Measurements from ENCODE around the gene PLEKHA7. TPM values are rescaled to one million over a fixed set of nuclear protein-coding genes. Genes with fewer than 3 reads are reported as not detected.

Gene PLEKHA7
- total and polyA plus RNA-seq, 2 of the 13 experiments (the other 11 are each of a cell fraction or from before 2014, with no cell fraction given), result 17.5 to 18.7 TPM

GRCh38 chr11:17013548-17014320, 480 bp downstream of the PLEKHA7 start (continued):
- TF ChIP-seq, protein P1, sequence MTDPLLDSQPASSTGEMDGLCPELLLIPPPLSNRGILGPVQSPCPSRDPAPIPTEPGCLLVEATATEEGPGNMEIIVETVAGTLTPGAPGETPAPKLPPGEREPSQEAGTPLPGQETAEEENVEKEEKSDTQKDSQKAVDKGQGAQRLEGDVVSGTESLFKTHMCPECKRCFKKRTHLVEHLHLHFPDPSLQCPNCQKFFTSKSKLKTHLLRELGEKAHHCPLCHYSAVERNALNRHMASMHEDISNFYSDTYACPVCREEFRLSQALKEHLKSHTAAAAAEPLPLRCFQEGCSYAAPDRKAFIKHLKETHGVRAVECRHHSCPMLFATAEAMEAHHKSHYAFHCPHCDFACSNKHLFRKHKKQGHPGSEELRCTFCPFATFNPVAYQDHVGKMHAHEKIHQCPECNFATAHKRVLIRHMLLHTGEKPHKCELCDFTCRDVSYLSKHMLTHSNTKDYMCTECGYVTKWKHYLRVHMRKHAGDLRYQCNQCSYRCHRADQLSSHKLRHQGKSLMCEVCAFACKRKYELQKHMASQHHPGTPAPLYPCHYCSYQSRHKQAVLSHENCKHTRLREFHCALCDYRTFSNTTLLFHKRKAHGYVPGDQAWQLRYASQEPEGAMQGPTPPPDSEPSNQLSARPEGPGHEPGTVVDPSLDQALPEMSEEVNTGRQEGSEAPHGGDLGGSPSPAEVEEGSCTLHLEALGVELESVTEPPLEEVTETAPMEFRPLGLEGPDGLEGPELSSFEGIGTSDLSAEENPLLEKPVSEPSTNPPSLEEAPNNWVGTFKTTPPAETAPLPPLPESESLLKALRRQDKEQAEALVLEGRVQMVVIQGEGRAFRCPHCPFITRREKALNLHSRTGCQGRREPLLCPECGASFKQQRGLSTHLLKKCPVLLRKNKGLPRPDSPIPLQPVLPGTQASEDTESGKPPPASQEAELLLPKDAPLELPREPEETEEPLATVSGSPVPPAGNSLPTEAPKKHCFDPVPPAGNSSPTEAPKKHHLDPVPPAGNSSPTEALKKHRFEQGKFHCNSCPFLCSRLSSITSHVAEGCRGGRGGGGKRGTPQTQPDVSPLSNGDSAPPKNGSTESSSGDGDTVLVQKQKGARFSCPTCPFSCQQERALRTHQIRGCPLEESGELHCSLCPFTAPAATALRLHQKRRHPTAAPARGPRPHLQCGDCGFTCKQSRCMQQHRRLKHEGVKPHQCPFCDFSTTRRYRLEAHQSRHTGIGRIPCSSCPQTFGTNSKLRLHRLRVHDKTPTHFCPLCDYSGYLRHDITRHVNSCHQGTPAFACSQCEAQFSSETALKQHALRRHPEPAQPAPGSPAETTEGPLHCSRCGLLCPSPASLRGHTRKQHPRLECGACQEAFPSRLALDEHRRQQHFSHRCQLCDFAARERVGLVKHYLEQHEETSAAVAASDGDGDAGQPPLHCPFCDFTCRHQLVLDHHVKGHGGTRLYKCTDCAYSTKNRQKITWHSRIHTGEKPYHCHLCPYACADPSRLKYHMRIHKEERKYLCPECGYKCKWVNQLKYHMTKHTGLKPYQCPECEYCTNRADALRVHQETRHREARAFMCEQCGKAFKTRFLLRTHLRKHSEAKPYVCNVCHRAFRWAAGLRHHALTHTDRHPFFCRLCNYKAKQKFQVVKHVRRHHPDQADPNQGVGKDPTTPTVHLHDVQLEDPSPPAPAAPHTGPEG (CRISPR knock-in tag; IDR thresholded peaks at IDR 0.05), result no peak
- TF ChIP-seq ZNF652 (CRISPR knock-in tag; IDR thresholded peaks at IDR 0.05; ENCODE audit: borderline replicate concordance, low read depth), result no peak
- no peak; the same call in 1 of the 2 replicates for TF ChIP-seq SMYD3 (CRISPR knock-in tag; IDR thresholded peaks at IDR 0.05)
- no peak for TF ChIP-seq POLR2AphosphoS2 (IDR thresholded peaks at IDR 0.05; ENCODE audit: low read depth, low read length)
- no peak for TF ChIP-seq CAMTA2 (CRISPR knock-in tag; IDR thresholded peaks at IDR 0.05; ENCODE audit: borderline replicate concordance)
- no peak for TF ChIP-seq TBX3 (IDR thresholded peaks at IDR 0.05; ENCODE audit: borderline replicate concordance)
- no peak for TF ChIP-seq ZNF232 (CRISPR knock-in tag; IDR thresholded peaks at IDR 0.05; ENCODE audit: borderline replicate concordance)
- TF ChIP-seq ZMAT3 (CRISPR knock-in tag; conservative IDR thresholded peaks at IDR 0.05), result no peak
- TF ChIP-seq ZNF562 (CRISPR knock-in tag; IDR thresholded peaks at IDR 0.05; ENCODE audit: borderline replicate concordance), result no peak
- TF ChIP-seq ZBTB10 (CRISPR knock-in tag; IDR thresholded peaks at IDR 0.05; ENCODE audit: borderline replicate concordance), result no peak
- no peak for TF ChIP-seq PHF20 (CRISPR knock-in tag; IDR thresholded peaks at IDR 0.05)
- TF ChIP-seq KDM6A (CRISPR knock-in tag; IDR thresholded peaks at IDR 0.05; ENCODE audit: low read depth), result no peak
- no peak for TF ChIP-seq NFYC (CRISPR knock-in tag; IDR thresholded peaks at IDR 0.05)
- no peak for TF ChIP-seq EP300 (IDR thresholded peaks at IDR 0.05; ENCODE audit: low read depth in 2 of 2, low read length in 2 of 2)
- no peak for TF ChIP-seq EP300 (CRISPR knock-in tag; IDR thresholded peaks at IDR 0.05; ENCODE audit: borderline replicate concordance)
- TF ChIP-seq ZFY (CRISPR knock-in tag; IDR thresholded peaks at IDR 0.05), result peak; percentile 57
- TF ChIP-seq NFE2 (CRISPR knock-in tag; IDR thresholded peaks at IDR 0.05), result no peak
- TF ChIP-seq FOXM1 (CRISPR knock-in tag; IDR thresholded peaks at IDR 0.05), result no peak
- TF ChIP-seq SMARCE1 (IDR thresholded peaks at IDR 0.05; ENCODE audit: borderline replicate concordance), result no peak
- TF ChIP-seq, protein P2, sequence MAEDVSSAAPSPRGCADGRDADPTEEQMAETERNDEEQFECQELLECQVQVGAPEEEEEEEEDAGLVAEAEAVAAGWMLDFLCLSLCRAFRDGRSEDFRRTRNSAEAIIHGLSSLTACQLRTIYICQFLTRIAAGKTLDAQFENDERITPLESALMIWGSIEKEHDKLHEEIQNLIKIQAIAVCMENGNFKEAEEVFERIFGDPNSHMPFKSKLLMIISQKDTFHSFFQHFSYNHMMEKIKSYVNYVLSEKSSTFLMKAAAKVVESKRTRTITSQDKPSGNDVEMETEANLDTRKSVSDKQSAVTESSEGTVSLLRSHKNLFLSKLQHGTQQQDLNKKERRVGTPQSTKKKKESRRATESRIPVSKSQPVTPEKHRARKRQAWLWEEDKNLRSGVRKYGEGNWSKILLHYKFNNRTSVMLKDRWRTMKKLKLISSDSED (CRISPR knock-in tag; IDR thresholded peaks at IDR 0.05), result no peak
